GM18873 (cell line): ENCODE results near the gene PHACTR1.
A peak's percentile ranks its signal among the peaks of the same experiment; 100 is the strongest.
"Not testable (repeated sequence)": the region's sequence is repeated elsewhere in the genome, so short reads cannot be mapped to it uniquely, and the experiment has no call there.

Experiments
- ATAC-seq: cut with Tn5 transposase; IDR thresholded peaks from one replicate; pipeline ENCODE4 v1.9.1; 2021; ENCODE audit warnings: mild to moderate bottlenecking, moderate library complexity, moderate number of reproducible peaks; ENCODE audit not compliant: unreplicated experiment, low FRiP score

PHACTR1 gene

DNA sequence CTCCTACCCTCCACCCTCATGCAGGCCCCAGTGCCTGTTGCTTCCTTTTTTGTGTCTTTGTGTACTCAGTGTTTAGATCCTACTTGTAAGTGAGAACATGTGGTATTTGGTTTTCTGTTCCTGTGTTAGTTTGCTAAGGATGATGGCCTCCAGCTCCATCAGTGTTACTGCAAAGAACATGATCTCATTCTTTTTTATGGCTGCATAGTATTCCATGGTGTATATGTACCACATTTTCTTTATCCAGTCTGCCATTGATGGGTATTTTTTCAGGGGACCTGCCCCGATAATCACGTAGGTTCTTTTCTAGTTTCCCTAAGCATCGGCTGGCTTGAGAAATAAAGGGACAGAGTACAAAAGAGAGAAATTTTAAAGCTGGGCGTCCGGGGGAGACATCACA is 527.2 kb downstream of the PHACTR1 start:
- ATAC-seq: not testable (repeated sequence)

DNA sequence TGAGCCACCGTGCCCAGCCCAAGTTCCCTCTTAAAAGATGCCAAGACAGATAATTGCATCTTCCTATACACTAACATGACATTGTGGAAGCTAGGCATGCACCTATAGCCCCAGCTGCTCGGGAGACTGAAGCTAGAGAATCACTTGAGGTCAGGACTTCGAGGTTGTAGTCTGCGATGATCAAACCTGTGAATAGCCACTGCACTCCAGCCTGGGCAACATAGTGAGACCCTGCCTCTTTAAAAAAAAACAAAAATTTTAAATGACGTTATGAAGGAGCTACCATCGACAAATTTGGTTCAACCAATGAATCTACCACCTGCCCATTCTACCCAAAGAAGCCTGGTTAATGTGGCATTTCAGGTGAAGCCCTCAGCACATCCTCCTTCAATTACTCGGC is 531.1 kb downstream of the PHACTR1 start:
- no peak for ATAC-seq

DNA sequence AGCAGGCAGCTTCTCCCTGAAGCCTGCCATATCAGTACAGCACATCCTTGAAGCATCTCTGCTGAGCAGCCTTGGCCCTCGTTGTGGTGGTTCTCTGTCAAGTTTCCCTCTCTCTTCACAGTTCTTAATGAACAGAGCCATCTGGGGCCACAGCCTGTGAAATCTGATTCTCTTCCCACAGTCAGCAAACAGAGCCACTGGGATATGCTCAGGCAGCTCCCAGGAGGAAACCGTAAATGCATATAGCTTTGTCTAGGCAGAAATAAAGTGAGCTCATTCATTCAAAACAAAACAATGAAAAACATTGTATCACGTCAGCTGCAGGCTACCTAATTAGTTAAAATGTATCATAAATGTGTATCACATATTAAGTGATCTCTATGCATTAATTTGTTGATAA is 531.5 kb downstream of the PHACTR1 start:
- ATAC-seq: no peak

DNA sequence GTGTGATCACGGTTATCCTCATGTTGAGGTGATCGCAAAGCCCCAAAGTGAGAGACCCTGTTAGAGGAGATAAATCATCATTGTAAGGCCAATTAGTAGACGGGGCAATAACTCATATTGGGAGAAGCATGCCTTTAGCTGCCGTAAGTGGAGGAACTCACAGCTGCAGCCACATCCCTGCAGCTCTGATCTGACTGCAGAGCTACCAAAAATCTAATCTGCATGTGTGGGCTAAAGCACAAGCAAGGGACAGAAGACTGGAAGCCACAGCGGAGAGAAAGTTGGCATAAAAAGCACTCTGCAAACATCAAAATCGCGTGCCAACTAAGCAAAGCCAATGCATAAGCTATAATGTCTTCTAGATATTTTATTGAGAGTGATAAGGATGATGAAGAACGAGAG is 532.0 kb downstream of the PHACTR1 start:
- ATAC-seq: no peak

DNA sequence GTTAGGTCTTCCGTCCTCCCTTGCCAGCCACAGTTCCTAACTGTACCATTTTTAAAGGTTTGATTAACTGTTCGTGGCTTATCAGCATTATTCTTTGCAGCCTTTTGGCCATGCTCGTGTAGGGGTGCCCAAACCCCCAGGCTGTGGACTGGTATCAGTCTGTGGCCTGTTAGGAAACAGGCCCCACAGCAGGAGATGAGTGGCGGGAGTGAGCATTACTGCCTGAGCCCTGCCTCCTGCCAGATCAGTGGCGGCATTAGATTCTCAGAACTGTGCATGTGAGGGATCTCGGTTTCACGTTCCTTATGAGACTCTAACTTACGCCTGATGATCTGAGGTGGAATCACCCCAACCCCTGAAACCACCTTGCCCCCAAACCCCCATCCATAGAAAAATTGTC is 532.4 kb downstream of the PHACTR1 start:
- no peak for ATAC-seq

DNA sequence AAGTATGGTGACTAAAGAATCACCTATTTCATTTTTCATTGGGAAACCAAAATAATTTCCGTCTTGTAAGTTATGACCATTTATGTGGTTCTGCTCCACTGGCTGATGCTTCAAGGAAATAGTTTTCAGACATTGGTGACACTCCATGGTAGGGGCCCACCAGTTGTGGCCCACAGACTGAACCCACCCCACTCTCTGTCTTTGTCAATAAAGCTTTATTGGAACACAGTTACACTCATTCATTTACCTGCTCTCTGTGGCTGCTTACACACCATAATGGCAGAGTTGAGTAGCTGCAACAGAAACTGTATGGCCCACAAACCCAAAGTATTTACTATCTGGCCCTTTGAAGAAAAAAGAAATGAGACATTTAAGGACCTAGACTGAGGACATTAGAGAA is 533.2 kb downstream of the PHACTR1 start:
- no peak for ATAC-seq

DNA sequence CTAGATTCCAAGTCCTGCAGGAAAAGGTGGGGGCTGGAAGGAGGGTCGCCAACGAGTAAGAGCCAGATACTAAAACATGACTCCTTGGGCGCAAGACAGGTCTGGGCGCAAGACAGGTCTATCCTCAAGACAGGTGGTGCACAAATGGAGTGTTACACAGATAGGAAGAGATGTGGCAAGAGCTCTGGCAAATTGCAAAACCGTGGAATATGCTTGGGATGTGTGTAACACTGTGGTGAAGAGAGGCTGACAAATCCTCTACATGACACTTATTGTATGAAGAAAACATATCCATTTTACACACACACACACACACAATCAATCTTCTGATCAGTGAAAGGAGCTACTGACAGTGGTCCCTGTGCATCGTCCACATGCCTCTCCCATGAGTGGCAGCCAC is 534.1 kb downstream of the PHACTR1 start:
- no peak for ATAC-seq

DNA sequence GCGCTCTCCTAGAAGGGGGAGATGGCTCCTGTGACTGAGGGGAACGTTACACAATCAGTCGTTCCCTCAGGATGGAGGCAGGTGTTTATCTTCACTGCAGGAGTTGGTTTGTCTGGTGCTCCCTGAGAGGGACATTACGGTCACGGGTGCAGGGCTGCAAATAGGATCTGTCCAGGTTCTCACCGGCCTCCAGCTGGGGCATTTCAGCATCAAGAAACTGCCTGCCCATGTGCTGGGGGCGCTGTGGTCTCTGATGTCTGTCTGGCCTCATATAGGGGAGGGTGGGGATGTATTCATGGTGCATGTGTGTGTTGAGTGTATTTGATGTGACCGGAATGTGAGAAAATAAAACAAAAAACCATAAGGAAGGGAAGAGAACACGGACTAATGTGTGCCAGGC is 534.7 kb downstream of the PHACTR1 start:
- ATAC-seq: no peak

DNA sequence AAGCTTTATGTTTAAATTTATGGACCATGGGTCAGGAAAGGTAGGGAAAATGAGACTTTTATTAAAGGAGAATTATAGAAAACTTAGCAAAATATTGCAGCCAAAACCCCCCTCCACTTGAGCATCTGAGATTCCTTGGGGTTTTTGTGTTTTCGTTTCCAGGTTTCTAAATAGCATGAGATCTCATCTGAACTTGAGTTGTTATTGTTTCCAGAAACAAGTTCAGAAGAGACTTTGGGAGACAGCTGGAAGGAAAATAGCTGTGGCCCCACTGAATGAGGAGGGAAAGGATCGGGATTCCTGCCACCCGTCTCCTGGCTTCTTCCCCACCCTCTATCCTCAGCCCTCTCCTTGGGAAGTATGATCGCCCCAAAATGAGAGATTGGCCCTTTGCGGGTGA is 536.2 kb downstream of the PHACTR1 start:
- no peak for ATAC-seq

DNA sequence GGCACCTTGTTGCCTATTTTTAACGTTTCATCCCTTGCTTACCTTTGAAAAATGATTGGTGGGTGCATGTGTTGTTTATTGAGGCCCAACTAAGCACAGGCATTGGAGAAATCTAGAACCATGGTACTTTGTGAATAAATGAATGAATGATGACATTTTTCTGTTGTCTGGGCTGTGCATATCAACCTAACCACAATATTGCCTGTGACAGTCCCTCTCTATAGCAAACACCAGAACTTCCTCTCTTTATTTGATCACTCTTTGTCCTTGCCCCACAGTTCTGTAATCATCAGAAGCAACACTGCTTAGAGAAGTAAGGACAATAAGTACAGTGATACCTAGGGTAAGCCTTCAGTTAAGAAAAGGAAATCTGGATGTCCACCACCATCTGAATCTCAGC is 536.7 kb downstream of the PHACTR1 start:
- ATAC-seq: no peak

DNA sequence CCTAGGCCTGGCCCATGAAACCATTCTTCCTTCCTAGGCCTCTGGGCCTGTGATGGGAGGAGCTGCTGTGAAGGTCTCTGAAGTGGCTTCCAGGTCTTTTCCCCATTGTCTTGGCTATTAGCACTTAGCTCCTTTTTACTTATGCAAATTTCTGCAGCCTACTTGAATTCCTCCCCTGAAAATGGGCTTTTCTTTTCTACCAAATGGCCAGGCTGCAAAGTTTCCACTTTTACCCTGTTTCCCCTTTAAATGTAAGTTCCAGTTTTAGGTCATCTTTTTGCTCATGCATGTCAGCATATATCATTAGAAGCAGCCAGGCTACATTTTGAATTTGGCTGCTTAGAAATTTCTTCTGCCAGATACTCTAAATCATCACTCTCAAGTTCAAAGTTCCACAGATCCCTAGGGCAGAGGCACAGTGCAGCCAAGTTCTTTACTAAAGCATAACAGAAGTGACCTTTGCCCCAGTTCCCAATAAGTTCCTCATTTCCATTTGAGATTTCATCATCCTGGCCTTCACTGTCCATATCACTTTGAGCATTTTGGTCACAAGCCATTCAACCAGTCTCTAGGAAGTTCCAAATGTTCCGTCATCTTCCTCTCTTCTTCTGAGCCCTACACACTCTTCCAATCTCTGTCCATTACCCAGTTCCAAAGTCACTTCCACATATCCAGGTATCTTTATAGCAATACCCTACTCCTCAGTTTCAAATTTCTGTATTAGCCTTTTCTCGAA is 539.9 kb downstream of the PHACTR1 start:
- no peak for ATAC-seq

DNA sequence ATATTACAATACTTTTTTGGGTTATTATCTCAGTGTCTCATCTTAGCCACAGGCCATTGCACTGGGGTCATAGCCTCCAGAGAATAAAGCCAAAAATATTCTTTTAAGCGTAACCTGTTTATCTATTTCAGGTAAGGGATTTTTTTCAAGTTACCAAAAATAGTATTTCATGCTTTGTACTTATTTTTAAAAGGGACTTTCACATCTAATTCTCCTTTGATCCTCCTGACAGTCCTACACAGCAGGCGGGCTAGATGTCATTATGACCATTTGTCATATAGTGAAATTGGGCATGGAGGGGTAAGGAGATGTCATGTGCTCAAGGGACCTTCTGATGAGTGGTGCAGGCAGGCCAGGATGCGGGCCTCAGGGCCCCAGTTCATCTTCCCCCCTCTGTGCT is 542.8 kb downstream of the PHACTR1 start:
- peak; percentile 40 for ATAC-seq

DNA sequence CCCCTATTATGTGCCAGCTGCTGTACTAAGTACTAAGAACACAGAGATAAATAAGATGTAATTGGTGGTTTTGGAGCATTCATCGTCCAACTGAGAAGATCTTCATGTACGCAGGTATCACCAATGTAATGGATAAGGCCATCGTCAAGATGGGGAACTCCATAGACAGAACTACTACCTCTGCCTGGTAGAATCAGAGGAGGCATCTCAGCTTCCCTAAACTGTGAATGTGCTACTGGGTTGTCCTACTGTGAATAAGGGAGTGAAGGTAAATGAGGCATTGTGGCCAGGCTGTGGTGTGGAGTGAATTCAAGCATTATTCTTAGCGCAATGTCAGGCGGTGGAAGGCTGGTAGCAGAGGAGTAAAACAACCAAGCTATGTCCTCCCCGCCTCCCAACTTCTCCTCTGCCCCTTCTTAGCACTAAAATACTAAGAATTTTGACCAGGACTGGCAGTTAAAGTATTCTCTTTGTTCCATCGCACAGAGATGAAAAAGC is 543.6 kb downstream of the PHACTR1 start:
- no peak for ATAC-seq

DNA sequence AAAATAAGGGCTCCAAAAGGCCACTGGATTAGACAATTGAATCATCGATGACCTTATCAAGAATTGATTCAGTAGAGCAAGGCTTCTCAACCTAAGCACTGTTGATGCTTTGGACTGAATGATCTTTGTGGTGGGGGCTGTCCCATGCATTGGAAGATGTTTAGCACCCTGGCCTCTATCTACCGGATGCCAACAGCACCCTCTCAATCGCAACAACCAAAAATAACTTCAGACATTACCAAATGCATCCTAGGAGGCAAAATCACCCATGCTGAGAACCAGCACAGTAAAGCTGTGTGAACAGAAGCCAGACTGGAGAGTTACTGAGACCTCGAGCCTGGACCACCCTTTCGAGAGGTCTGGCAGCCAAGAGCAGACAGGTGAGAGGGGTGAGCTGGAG is 544.3 kb downstream of the PHACTR1 start:
- ATAC-seq: no peak

DNA sequence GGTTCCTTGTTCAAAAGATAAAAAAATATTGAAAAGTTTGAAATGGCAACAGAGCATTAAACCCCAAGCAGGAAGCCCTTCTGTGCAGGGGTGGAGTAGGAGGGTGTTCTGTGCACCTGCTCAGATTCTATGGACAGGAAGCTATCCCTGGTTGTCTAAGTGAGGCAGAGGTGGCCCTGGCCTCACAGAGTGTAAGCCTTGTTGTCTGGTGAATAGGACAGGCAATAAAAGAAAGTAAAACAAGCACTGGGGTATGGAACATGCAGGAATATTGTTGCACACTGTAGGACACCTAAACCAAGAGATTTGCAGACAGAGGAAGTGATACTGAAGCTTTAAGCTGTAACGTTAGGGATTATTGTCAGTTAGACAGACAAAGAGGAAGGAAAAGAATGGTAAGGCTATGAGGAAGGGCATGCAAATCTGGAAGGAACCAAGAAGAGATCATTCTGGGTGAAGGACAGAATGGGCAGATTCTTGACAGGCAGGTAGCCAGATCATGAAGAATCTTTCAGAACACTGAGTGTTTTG is 545.0 kb downstream of the PHACTR1 start:
- ATAC-seq: peak; percentile 56

DNA sequence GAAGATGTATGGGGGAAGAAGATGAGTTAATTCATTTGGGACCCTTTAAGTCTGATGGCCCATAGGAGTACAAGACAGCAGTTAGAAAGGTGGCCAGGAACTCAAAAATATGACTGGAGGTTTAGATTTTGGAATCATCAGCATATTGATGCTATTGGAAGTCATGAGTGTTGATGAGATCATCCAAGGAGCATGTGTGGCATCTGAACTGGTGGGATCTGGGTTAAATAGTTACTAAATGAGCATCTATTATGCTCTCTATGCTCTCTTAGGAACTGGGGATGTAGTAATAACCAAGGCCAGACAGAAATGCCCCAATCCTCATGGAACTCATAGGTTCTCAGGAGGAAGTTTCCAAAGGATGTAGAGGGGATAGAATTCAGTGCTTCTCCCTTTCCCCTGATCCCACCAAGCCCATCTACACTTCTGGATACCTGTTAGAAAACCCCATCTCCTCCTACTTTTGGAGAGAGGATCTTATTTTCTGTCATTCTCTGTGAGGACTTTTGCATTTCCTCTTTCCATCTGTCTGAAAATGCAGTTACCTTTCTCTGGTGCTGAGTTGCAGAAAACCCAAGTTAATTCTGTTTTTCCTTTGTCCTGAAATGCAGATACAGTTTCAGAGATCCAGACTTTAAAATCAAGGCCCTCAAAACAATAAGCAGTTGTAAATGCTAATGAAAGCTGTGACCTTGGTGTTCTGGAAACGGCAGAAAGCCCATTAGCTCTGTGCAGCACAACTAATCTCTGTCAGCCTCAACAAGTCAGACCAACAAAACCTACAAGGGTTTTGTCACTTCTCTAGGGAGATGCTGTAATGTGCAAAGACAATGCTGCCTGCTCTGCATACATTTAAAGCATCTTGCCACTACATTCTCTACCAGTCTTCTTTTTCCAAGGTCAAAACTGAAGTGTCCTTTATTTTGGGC is 546.0 kb downstream of the PHACTR1 start:
- no peak for ATAC-seq

DNA sequence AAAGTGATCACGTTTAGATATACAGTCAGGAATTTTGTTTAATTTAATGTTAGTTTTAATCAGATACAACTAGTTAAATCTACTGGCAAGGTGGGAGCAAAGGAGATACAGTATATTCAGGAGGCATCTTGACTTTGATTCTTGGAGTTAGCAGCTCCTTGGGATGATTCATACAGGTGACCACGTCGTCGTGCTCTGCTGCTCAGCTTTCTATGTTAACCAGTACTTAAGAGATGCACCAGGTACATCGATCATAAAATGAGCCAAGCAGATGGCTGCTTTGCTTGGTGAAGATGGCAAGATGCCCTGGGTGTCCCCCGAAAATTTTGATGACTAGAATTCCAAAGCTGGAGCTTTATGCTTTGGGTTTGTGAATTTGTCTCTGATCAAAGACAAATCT is 547.1 kb downstream of the PHACTR1 start:
- ATAC-seq: no peak

DNA sequence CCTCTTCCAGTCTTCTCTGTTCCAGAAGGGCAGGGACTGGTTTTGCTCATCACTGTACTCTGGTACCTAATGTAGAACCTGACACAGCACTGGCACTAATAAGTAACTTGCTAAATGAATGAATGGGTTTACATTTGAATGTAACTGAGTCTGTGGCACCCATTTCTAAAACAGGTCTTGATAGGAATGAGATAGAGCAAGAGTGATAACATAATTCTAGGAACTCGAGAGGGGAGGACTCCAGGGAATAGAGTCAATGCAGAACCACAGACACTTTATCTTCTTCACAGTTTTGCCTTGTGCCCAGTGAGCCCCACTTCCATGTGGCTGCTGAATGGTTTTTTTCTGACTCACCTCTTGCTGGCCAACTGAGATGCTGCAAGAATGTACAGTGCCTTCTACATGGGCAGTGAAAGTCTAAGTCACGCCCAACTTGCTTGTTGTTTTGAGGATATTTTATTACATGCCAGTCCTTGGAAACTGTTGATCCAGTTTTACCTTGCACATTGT is 550.6 kb downstream of the PHACTR1 start:
- no peak for ATAC-seq

DNA sequence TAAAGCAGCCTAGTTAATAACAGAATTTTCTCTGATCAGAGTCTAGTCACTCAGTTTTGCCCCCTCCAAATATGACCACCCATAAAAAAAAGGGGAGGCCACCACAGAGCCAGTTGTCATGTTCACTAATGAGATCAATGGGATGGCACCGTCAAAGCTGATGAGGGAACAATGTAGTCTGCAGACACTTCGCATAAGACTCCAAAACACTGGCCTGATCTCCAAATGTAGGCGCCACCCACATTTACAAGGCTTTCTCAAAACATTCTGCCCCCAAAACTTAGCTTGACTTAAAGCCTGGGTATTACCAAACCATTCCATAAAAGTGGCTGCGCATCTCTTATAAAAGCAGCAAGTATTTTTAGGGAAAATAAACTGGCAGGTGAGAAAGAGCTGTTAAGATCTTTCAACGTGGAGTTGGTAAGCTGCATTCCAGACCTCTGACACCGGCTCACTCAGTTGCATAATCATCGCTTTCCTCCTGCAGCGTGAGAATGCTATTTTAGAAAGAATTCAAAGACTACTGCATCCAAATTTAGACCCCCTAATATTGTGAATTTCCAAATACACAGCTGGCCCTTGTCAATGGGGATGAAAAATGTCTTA is 552.4 kb downstream of the PHACTR1 start:
- no peak for ATAC-seq

DNA sequence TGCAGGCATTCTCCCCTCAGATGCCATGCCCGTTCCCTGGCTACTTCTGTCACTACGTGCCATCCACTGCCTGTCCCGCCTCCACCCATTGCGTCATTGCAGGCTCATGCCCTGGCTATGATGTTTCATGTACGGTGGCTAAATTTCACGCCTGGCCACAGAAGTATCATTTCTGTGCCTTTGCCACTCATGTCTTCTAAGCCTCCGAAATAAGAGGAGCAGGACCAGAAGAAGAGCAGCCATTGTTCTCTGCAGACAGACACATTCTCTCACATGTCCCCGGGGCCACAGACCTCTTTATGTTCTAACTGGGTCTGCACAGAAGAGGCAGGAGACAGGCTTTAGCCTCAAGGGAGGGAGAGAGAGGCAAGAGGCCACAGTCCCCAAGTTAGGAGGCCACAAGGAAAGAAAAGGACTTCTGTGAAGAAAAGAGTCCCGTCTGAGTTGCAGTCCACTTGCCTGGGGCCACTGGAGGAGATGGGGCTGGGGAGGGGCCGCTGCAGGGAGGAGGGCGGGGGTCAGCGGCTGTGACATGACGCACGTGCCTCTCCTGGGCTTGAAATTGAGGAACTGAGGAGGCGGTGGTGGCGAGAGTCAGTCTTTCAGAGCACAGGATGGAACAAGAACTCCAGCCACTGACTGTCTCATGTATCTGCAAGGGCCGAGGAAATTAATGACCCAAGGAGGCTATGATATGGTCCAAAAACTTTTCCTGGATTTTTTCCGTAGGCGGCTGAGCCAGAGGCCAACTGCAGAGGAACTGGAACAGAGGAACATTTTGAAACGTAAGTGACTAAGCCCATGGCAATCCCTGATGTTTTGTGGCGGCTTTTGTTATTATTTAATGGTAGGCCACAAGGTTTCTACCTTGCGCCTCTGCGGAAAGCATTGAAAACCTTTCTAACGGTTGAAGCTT is 555.8 kb downstream of the PHACTR1 start:
- ATAC-seq: peak; percentile 34
